ENCODE results near the gene SHROOM1. TPM values are rescaled to one million over a fixed set of nuclear protein-coding genes. Genes with fewer than 3 reads are reported as not detected.

SHROOM1 gene
- total RNA-seq, 2 donors from 2014 or later = 6.6 to 14.4 TPM

GRCh38 chr5:132817011-132817410 lies 13.4 kb downstream of the SHROOM1 start:
- Histone ChIP-seq H3K9ac (ENCODE audit: extremely low read depth, low read length, poor library complexity, severe bottlenecking) (no peak overlapping the region), H3K4me3 (ENCODE audit: low read length) (no peak overlapping the region), H3K27me3 (ENCODE audit: control insufficient read depth, insufficient read depth, low read length, poor library complexity, severe bottlenecking) (peaks cover 47% of the 10 kb centered on the region), H3K36me3 (ENCODE audit: control insufficient read depth, insufficient read depth, low read length) (no peaks in the 10 kb centered on the region), H3K9me3 (ENCODE audit: control insufficient read depth, low read length) (no peaks in the 10 kb centered on the region), H3K4me1 (ENCODE audit: control insufficient read depth, insufficient read depth, low read length) (no peaks in the 10 kb centered on the region), H3K27ac (ENCODE audit: low read depth, low read length) (no peak overlapping the region)
- DNase-seq = no peak
- no peak for TF ChIP-seq CTCF (conservative IDR thresholded peaks at IDR 0.05)
- no peaks in the 10 kb centered on the region for H3K36me3 Mint-ChIP-seq (ENCODE audit: low read depth)
- no peak overlapping the region for H3K27ac Mint-ChIP-seq
- H3K9me3 Mint-ChIP-seq = peaks cover 5% of the 10 kb centered on the region
- H3K27me3 Mint-ChIP-seq (ENCODE audit: insufficient read depth) = peaks cover 62% of the 10 kb centered on the region
- WGBS, 2 experiments (ENCODE audit: insufficient coverage in 1 of 2, insufficient read length in 1 of 2) = 61% methylated on average over 1 of the region's 1 CpG; no CpG with 5 or more reads in 1 of the 2 experiments
- H3K4me1 Mint-ChIP-seq = peaks cover 2% of the 10 kb centered on the region
- H3K4me3 Mint-ChIP-seq = no peak overlapping the region

- H3K9ac ChIP-seq (ENCODE audit: extremely low read depth, low read length, poor library complexity, severe bottlenecking) = no peak overlapping the region
- no peaks in the 10 kb centered on the region for H3K9me3 ChIP-seq (ENCODE audit: control insufficient read depth, low read length)
- no peak overlapping the region for H3K27ac ChIP-seq (ENCODE audit: low read depth, low read length)
- no peak for TF ChIP-seq CTCF (conservative IDR thresholded peaks at IDR 0.05)
- peaks cover 52% of the 10 kb centered on the region for H3K27me3 ChIP-seq (ENCODE audit: control insufficient read depth, insufficient read depth, low read length, poor library complexity, severe bottlenecking)
- Mint-ChIP-seq H3K27ac (no peak overlapping the region), H3K27me3 (ENCODE audit: insufficient read depth) (peaks cover 66% of the 10 kb centered on the region), H3K4me3 (no peak overlapping the region), H3K4me1 (peaks cover 2% of the 10 kb centered on the region), H3K9me3 (peaks cover 5% of the 10 kb centered on the region), H3K36me3 (ENCODE audit: low read depth) (no peaks in the 10 kb centered on the region)
- no peak for DNase-seq
- H3K36me3 ChIP-seq (ENCODE audit: control insufficient read depth, insufficient read depth, low read length) = no peaks in the 10 kb centered on the region
- no peaks in the 10 kb centered on the region for H3K4me1 ChIP-seq (ENCODE audit: control insufficient read depth, insufficient read depth, low read length)
- no peak overlapping the region for H3K4me3 ChIP-seq (ENCODE audit: low read length)
Observed at GRCh38 chr5:132816554-132816953, 13.9 kb downstream of the SHROOM1 start.

- Mint-ChIP-seq H3K4me1 (peaks cover 2% of the 10 kb centered on the region), H3K36me3 (ENCODE audit: low read depth) (no peaks in the 10 kb centered on the region), H3K9me3 (peaks cover 5% of the 10 kb centered on the region), H3K4me3 (no peak overlapping the region), H3K27ac (no peak overlapping the region), H3K27me3 (ENCODE audit: insufficient read depth) (peaks cover 70% of the 10 kb centered on the region)
- Histone ChIP-seq H3K9me3 (ENCODE audit: control insufficient read depth, low read length) (no peaks in the 10 kb centered on the region), H3K4me3 (ENCODE audit: low read length) (no peak overlapping the region), H3K27me3 (ENCODE audit: control insufficient read depth, insufficient read depth, low read length, poor library complexity, severe bottlenecking) (peaks cover 56% of the 10 kb centered on the region), H3K4me1 (ENCODE audit: control insufficient read depth, insufficient read depth, low read length) (no peaks in the 10 kb centered on the region), H3K36me3 (ENCODE audit: control insufficient read depth, insufficient read depth, low read length) (no peaks in the 10 kb centered on the region), H3K9ac (ENCODE audit: extremely low read depth, low read length, poor library complexity, severe bottlenecking) (no peak overlapping the region), H3K27ac (ENCODE audit: low read depth, low read length) (no peak overlapping the region)
- 94 to 100% methylated on average over 1 to 2 of the region's 2 CpGs for WGBS, 2 experiments (ENCODE audit: insufficient coverage in 1 of 2, insufficient read length in 1 of 2)
- TF ChIP-seq CTCF (conservative IDR thresholded peaks at IDR 0.05) = no peak
- DNase-seq = no peak
Observed at GRCh38 chr5:132816083-132816482, 14.4 kb downstream of the SHROOM1 start.

Data from endodermal cell (in vitro differentiated cells).